Measurements from ENCODE around the gene RFTN1.

GRCh38 chr3:16411441-16411840, 102.1 kb downstream of the RFTN1 start:
- TF ChIP-seq CTCF (conservative IDR thresholded peaks at IDR 0.05; ENCODE audit: low read length) (no peak), EZH2phosphoT487 (IDR thresholded peaks at IDR 0.05; ENCODE audit: borderline replicate concordance) (no peak)

All from Loucy (cell line).